Activated T-helper 17 cell treated with anti-CD3 and anti-CD28 coated beads, Interleukin-2, amount 50 U/mL, for 72 hours (primary cell): ENCODE measurements around the gene GPRIN1. TPM values are rescaled to one million over a fixed set of nuclear protein-coding genes. Genes with fewer than 3 reads are reported as not detected.

Experiments used
- total RNA-seq, 2 donors: library from RNA; stranded (reverse); gene quantifications; one replicate each; pipeline ENCODE4 v1.2.3, GENCODE V29; 2022

GPRIN1 gene
- total RNA-seq, 2 donors from 2014 or later: 4.8 to 8.9 TPM

Other genes starting within 250 kb of the GPRIN1 start
- 10 to 100 TPM; 54.2 to 78.0 TPM for gene KIAA1191, start 248.4 kb downstream of the GPRIN1 start, total RNA-seq
- gene ARL10, start 244.7 kb downstream of the GPRIN1 start, total RNA-seq: 10 to 100 TPM in 1 of 2 donors, 1 to 10 TPM in 1; 8.7 to 17.3 TPM
- gene NOP16, start 221.6 kb downstream of the GPRIN1 start, total RNA-seq: 10 to 100 TPM; 37.6 to 99.0 TPM
- 100 to 1,000 TPM; 114 to 120 TPM for gene HIGD2A, start 221.4 kb downstream of the GPRIN1 start, total RNA-seq
- gene CLTB, start 193.6 kb downstream of the GPRIN1 start, total RNA-seq: 10 to 100 TPM; 22.9 to 56.9 TPM
- gene FAF2, start 161.8 kb downstream of the GPRIN1 start, total RNA-seq: 10 to 100 TPM; 41.1 to 41.3 TPM
- 10 to 100 TPM; 85.3 to 88.1 TPM for gene RNF44, start 72.8 kb downstream of the GPRIN1 start, total RNA-seq
- under 1 TPM; 0.50 to 0.69 TPM for gene CDHR2, start 60.8 kb downstream of the GPRIN1 start, total RNA-seq
- gene SNCB, start 20.4 kb upstream of the GPRIN1 start, total RNA-seq: not detected
- gene EIF4E1B, start 20.5 kb upstream of the GPRIN1 start, total RNA-seq: not detected
- 10 to 100 TPM; 26.7 to 53.0 TPM for gene TSPAN17, start 37.3 kb upstream of the GPRIN1 start, total RNA-seq
- gene UNC5A, start 200.4 kb upstream of the GPRIN1 start, total RNA-seq: not detected